Medulla oblongata (tissue), 1 donor: ENCODE results near the gene VPS13A.
"Not testable (repeated sequence)": the region's sequence is repeated elsewhere in the genome, so short reads cannot be mapped to it uniquely, and the experiment has no call there.

Source experiments
- DNase-seq: peaks from one replicate; pipeline ENCODE4 v3.0.0-alpha.2; 2015; ENCODE audit errors: extremely low spot score

Gene VPS13A

DNA sequence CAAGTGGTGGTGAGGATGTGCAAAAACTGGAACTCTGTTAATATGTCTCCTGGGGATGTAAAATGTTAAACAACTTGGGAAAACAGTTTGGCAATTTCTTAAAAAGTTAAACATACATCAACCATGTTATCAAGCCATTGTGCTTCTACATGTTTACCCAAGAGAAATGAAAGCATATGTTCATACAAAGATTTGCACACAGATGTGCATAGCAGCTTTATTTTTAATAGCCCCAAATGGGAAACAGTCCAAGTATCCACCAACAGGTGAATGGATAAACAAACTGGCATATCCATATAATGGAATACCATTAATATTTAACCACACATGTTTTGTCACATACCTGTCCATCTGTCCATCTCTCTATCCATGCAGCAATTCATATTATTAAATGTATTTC lies 6.2 kb downstream of the VPS13A start:
- DNase-seq = no peak

DNA sequence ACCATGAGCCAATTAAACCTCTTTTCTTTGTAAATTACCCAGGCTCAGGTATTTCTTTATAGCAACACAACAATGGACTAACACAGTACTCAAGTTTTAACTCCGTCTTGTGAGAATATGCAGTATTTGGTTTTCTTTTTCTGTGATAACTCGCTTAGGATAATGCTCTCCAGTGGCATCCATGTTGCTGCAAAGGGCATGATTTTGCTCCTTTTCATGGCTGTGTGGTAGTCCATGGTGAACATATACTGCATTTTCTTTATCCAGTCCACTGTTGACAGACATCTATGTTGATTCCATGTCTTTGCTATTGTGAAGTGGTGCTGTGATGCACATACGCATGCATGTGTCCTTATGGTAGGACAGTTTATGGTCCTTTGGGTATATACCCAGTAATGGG lies 10.9 kb downstream of the VPS13A start:
- no peak for DNase-seq

DNA sequence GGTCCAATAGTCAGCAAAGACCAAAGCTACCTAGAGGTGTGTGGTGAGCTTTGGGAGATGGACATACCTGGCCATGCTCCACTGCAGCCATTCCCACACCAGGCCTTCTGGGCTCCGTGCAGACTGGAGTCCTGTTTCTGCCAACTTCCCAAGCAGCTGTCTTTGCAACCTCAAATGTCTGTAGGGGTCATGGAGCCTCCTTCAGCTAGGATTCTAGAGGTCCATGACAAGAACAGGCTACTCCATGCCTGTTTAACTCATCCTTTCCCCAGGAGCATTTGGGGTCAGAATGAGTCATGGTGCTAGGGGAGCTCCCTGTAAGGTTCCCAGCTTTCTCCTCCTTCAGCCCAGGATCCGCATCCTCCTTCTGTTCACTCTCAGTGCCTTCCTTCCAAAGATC lies 17.1 kb downstream of the VPS13A start:
- DNase-seq = no peak

- no peak for DNase-seq
Observed at GRCh38 chr9:77210116-77210515, 32.8 kb downstream of the VPS13A start.

DNA sequence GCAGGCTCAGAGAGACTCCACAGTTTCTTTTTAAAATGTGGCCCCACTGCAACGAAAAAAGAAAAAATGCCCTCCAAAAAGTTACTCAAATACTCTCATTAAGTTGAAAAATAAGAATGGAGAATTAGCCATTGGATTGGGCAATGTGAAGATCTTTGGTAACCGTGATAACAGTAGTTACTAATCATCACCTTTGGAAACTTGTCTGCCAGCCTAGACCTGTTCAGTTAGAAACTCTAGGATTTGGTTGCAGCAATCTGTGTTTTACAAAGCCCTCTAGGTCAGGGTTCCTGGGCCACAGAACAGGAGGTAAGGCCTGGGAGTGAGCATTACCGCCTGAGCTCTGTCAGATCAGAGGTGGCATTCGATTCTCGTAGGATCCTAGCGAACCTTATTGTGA lies 34.2 kb downstream of the VPS13A start:
- DNase-seq = no peak

GRCh38 chr9:77212801-77213200 lies 35.5 kb downstream of the VPS13A start:
- DNase-seq = no peak

DNA sequence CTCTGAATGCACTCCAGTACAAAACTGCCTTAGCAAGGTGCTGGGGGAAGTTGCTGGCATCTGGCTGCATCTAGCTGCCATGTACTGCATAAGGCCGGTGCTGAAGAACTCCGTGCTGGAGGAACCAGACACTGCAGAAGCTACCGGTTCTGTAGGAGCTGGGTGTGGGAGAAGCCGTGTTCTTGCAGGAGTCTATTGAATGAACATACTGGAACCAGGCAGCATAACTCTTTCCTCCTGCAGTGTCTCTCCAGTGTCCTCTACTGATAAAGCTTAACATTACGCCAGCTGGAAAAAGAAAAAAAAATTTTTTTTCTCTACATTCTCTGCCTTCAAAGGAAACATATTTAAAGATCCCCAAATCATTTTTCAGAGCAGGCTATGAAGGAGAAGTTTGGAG lies 38.5 kb downstream of the VPS13A start:
- no peak for DNase-seq

DNA sequence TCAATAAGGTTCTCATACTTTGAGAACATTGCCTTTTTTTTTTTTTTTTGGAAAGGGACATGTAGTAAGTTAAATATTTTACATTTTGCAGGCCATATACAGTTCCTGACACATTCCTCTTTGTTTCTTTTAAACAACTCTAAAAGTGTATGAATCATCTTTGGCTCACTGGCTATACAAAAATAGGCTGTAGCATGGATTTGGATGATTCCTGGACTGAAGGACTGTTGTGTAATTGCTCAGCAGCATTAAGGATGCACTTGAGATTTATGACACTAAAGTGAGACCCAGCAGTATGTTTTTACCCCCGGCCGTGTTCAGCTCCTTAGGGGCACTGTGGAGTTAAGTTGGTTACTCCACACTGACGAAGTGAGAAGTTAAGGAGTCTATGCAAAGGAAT lies 41.3 kb downstream of the VPS13A start:
- DNase-seq = no peak

DNA sequence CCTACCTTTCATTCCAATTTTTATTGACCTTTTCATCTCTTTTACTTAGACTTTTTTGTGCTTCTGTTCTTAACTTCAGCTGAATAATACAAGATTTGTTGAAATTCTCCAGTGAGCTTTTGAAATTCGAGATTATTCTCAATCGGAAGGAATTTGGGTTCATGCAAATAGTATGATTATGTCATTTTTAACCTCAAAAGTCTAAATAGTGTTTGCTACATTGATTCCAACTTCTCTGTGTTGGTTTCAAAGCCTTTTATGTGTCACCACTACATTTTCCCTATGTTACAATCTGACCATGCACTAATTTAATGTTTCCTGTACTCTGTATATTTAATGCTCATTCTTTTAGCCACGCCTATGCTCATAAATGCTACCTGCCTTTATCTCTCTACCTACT lies 44.1 kb downstream of the VPS13A start:
- no peak for DNase-seq

GRCh38 chr9:77224746-77225312 lies 47.5 kb downstream of the VPS13A start:
- DNase-seq = no peak

DNA sequence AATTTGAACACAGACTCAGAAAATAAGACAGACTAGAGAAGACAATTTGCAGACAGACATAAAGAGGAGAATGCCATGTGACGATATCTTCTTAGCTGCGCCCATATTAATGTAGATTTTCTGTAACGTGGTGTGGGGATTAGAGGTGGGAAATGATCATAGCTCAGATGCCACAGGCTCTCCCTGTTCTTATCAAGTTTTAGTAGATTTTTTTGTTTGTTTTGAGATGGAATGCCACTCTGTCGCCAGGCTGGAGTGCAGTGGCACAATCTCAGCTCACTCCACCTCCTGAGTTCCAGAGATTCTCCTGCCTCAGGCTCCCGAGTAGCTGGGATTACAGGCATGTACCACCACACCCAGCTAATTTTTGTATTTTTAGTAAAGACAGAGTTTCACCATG lies 59.4 kb downstream of the VPS13A start:
- DNase-seq = no peak

GRCh38 chr9:77237896-77238295 lies 60.6 kb downstream of the VPS13A start:
- no peak for DNase-seq

DNA sequence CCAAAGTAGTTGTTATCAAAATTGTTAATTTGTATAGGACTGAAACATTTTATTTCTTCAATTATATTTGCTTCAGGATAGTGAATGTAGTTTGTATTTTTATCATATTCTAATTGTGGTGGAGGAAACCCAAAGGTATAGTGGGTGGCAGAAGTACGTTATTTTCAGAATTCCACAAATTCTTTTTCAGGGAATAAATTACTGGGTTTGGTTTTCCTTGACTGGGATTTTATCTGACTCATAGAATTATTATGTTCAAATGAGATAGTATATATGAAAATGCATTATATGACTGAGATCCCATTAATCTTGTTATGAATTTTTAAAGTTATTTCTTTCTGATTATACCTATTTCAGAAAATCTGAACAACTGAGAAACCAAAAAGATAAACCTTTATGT lies 73.7 kb downstream of the VPS13A start:
- no peak for DNase-seq

DNA sequence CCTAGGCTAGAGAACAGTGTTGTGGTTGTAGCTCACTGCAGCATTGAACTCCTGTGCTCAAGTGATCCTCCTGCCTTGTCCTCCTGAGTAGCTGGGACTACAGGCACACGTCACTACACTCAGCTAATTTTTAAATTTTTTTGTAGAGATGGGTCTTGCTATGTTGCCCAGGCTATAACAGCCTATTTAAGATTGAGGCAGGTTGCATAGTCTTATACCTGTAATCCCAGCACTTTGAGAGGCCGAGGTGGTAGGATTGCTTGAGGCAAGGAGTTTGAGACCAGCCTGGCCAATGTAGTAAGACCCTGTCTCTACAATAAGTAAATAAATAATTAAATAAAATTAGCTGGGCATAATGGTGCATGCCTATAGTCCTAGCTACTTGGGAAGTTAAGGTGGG lies 79.9 kb downstream of the VPS13A start:
- no peak for DNase-seq

DNA sequence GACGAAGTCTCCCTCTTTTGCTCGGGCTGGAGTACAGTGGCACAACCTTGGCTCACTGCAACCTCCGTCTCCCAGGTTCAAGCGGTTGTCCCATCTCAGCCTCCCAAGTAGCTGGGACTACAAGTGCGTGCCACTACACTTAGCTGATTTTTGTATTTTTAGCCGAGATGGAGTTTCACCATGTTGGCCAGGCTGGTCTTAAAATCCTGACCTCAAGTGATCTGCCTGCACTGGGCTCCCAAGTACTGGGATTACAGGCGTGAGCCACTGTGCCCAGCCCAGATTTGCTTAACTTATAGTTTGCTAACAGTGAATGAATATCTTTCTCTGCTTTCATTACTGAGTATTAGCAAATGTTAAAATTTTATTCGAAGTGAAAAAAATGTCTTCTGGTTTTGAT lies 84.3 kb downstream of the VPS13A start:
- DNase-seq = no peak

- not testable (repeated sequence) for DNase-seq
Observed at GRCh38 chr9:77267762-77268161, 90.4 kb downstream of the VPS13A start.

- no peak for DNase-seq
Observed at GRCh38 chr9:77271023-77271690, 93.8 kb downstream of the VPS13A start.

GRCh38 chr9:77276799-77277198 lies 99.5 kb downstream of the VPS13A start:
- no peak for DNase-seq

DNA sequence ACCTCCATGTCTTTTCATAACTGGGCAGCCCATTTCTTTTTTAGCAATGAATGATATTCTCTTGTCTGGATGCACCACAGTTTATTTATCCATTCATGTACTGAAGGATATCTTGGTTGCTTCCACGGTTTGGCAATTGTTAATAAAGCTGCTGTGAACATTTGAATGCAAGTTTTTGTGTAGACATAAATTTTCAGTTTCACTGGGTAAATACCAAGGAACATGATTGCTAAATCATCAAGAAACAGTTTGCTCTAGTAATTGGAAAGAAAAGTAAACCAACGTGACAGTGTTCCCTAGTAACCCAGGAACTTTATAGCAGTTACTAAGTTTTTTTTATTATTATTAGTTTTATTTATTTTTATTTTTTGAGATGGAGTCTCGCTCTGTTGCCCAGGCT lies 100.4 kb downstream of the VPS13A start:
- no peak for DNase-seq

DNA sequence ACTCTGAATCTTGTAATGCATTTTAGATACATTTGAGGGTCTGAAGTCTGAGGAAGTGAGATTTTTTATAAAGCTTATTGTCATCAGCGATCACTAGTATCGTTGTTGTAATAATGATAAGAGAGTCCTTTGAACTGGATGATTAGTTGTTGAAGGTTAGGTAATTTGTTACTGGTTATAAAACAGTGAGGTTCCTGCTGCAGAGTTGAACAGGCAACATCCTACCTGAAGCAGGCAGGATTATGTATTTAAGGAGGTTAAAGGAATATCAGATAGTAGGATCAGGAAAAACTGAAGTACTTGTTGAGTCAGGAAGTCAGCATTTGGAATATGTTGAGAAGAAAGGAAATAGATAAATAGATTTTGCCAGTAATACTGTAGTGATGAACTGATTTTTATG lies 106.7 kb downstream of the VPS13A start:
- no peak for DNase-seq

GRCh38 chr9:77284616-77285015 lies 107.3 kb downstream of the VPS13A start:
- DNase-seq = no peak

- no peak for DNase-seq
Observed at GRCh38 chr9:77290373-77290772, 113.0 kb downstream of the VPS13A start.

DNA sequence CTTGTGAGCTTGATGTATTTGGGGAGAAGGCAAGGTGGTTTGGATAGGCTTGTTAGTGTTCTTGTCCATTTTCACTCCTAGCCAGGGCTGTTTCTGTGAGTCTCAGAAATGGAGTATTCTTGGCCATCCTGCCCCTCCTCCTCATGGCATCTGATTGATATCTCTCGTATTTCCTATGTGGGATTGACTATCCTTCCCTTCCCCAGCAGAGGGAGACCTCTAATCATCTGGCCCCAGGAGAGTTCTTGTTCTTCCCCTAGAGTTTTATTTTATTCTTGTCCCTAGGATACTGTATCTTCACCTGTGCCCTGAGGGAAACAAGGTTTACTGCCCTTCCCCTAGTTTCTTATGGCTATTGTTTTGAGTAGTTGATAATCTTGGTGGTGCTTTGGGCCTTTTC lies 114.4 kb downstream of the VPS13A start:
- DNase-seq = peak; percentile 14

DNA sequence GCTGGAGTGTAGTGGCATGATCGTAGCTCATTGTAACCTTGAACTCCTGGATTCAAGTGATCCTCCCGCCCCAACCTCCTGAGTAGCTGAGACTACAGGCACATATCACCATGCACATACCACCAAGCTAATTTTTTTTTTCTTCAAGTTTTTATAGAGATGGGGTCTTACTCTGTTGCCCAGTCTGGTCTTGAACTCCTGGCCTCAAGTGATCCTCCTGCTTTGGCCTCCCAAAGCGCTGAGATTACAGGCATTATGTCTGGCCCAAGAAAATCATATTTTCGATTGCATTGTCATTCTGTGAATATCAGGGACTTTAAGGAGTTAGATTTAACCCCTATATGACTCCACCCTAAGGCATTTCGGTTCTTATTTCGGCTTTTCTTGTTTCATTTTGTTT lies 116.6 kb downstream of the VPS13A start:
- no peak for DNase-seq
